HG03095 (cell line): ENCODE data around the gene FNDC3B.
"Not testable (repeated sequence)": the region's sequence is repeated elsewhere in the genome, so short reads cannot be mapped to it uniquely, and the experiment has no call there.

Experiments
- ATAC-seq: cut with Tn5 transposase; IDR thresholded peaks from one replicate; pipeline ENCODE4 v1.9.1; 2021; ENCODE audit warnings: moderate library complexity; ENCODE audit not compliant: unreplicated experiment

The FNDC3B gene

GRCh38 chr3:172351895-172352466 is 312.6 kb downstream of the FNDC3B start:
- no peak for ATAC-seq

- no peak for ATAC-seq
Measured at GRCh38 chr3:172352786-172353185, 313.4 kb downstream of the FNDC3B start.

GRCh38 chr3:172354931-172355499 is 315.6 kb downstream of the FNDC3B start:
- ATAC-seq, result no peak

- ATAC-seq, result no peak
Measured at GRCh38 chr3:172355836-172356235, 316.5 kb downstream of the FNDC3B start.

- no peak for ATAC-seq
Measured at GRCh38 chr3:172356427-172356826, 317.0 kb downstream of the FNDC3B start.

- ATAC-seq, result no peak
Measured at GRCh38 chr3:172357850-172358754, 318.7 kb downstream of the FNDC3B start.

GRCh38 chr3:172359231-172359630 is 319.9 kb downstream of the FNDC3B start:
- no peak for ATAC-seq

- ATAC-seq, result no peak
Measured at GRCh38 chr3:172359996-172360395, 320.6 kb downstream of the FNDC3B start.

GRCh38 chr3:172362583-172362982 is 323.2 kb downstream of the FNDC3B start:
- ATAC-seq, result no peak

- no peak for ATAC-seq
Measured at GRCh38 chr3:172364374-172365027, 325.1 kb downstream of the FNDC3B start.

GRCh38 chr3:172365028-172365567 is 325.7 kb downstream of the FNDC3B start:
- ATAC-seq, result no peak

GRCh38 chr3:172367205-172368105 is 328.1 kb downstream of the FNDC3B start:
- no peak for ATAC-seq

GRCh38 chr3:172368556-172368955 is 329.2 kb downstream of the FNDC3B start:
- ATAC-seq, result not testable (repeated sequence)

GRCh38 chr3:172369590-172370259 is 330.3 kb downstream of the FNDC3B start:
- no peak for ATAC-seq

- ATAC-seq, result no peak
Measured at GRCh38 chr3:172370419-172370818, 331.0 kb downstream of the FNDC3B start.

GRCh38 chr3:172371544-172371943 is 332.2 kb downstream of the FNDC3B start:
- no peak for ATAC-seq

- no peak for ATAC-seq
Measured at GRCh38 chr3:172372895-172373294, 333.5 kb downstream of the FNDC3B start.

- no peak for ATAC-seq
Measured at GRCh38 chr3:172373912-172374311, 334.5 kb downstream of the FNDC3B start.

- ATAC-seq, result no peak
Measured at GRCh38 chr3:172375206-172375850, 335.9 kb downstream of the FNDC3B start.
